Lung (tissue), 12 donors: ENCODE data around the gene SOX5. TPM values are rescaled to one million over a fixed set of nuclear protein-coding genes. Genes with fewer than 3 reads are reported as not detected.
A peak's percentile ranks its signal among the peaks of the same experiment; 100 is the strongest.

Source experiments
- ATAC-seq: fragments of 200-7000 bp; cut with Tn5 transposase; one replicate; pipeline ENCODE4 v1.9.1; 2020; ENCODE audit warnings: moderate number of reproducible peaks; ENCODE audit not compliant: insufficient read depth, low FRiP score
- DNase-seq, 3 donors: peaks; one replicate each; pipeline ENCODE4 v3.0.0-alpha.2; 2013 to 2017
- H3K27ac ChIP-seq, 2 donors: one replicate each; pipeline ENCODE4 v1.5.1; 2013; ENCODE audit warnings: mild to moderate bottlenecking in 2 of 2, moderate library complexity in 2 of 2, control low read depth in 1 of 2, inconsistent platforms in 1 of 2, low read depth in 1 of 2, low read length in 1 of 2
- H3K27me3 ChIP-seq, 3 donors: one replicate each; pipeline ENCODE4 v1.5.1; 2013; ENCODE audit warnings: low read length in 2 of 3; ENCODE audit not compliant: control insufficient read depth in 3 of 3, insufficient read depth in 3 of 3
- H3K36me3 ChIP-seq, 4 donors: one replicate each; pipeline ENCODE4 v1.5.1; 2013; ENCODE audit warnings: low read length in 4 of 4, mild to moderate bottlenecking in 1 of 4, moderate library complexity in 1 of 4; ENCODE audit not compliant: control insufficient read depth in 4 of 4, insufficient read depth in 4 of 4
- H3K4me1 ChIP-seq, 5 donors: one replicate each; pipeline ENCODE4 v1.5.1; 2013; ENCODE audit warnings: low read length in 5 of 5, mild to moderate bottlenecking in 2 of 5, moderate library complexity in 1 of 5; ENCODE audit not compliant: control insufficient read depth in 5 of 5, insufficient read depth in 5 of 5
- H3K4me3 ChIP-seq: one replicate; pipeline ENCODE4 v1.5.1; 2013; ENCODE audit warnings: mild to moderate bottlenecking, control low read depth, moderate library complexity
- H3K9ac ChIP-seq, 2 donors: one replicate each; pipeline ENCODE4 v1.5.1; 2013; ENCODE audit warnings: low read length in 2 of 2, control low read depth in 1 of 2; ENCODE audit not compliant: insufficient read depth in 1 of 2
- H3K9me3 ChIP-seq, 4 donors: one replicate each; pipeline ENCODE4 v1.5.1; 2013; ENCODE audit warnings: low read length in 3 of 4, mild to moderate bottlenecking in 1 of 4, moderate library complexity in 1 of 4; ENCODE audit not compliant: control insufficient read depth in 4 of 4, insufficient read depth in 3 of 4
- CTCF ChIP-seq: IDR thresholded peaks from 2 replicates; pipeline ENCODE4 v1.5.1; 2012; ENCODE audit warnings: mild to moderate bottlenecking; ENCODE audit errors: control extremely low read depth, extremely low read depth
- WGBS, 2 donors: extraction: QIAGEN DNeasy Blood & Tissue Kit; methylation state at CpG; one replicate each; pipeline ENCODE4 v1.1.7; 2013; 5-methylcytosine and 5-hydroxymethylcytosine counted together
- polyA plus RNA-seq, 2 donors: library from polyadenylated mRNA; stranded (reverse); fragments of 200-250 nt; gene quantifications; one replicate each; pipeline ENCODE4 v1.2.1, GENCODE V29; 2013
- total RNA-seq, 2 donors: library from RNA; depleted of rRNA in 1 of 2; stranded (reverse); fragments of >200 nt in 1 of 2; gene quantifications; one replicate each; pipeline ENCODE4 v1.2.1, GENCODE V29; 2014 to 2021
- donor health status: control.
- donor health status: control.
- donor health status: Bipolar disorder and iron deficiency.
- donor health status: healthy.
- donor health status: DM: yes; HTN: yes; CAD: no.

The SOX5 gene
- total and polyA plus RNA-seq, 4 donors, result 1.0 to 71.4 (median 7.2) TPM

- TF ChIP-seq CTCF, result no peak
- no peaks in the 10 kb centered on the region for H3K4me1 ChIP-seq
- no peak overlapping the region for H3K27ac ChIP-seq
- no peak overlapping the region for H3K9ac ChIP-seq
- no peaks in the 10 kb centered on the region for H3K36me3 ChIP-seq
- WGBS, 2 donors, result 40 to 54% methylated on average over 5 of the region's 5 CpGs
- ATAC-seq (no peak), DNase-seq (peak in 2 of 3 donors; percentile 15 to 17)
- H3K9me3 ChIP-seq, result peaks cover 0 to 2% (median 0%) of the 10 kb centered on the region in 4 donors
- no peak overlapping the region for H3K4me3 ChIP-seq
- H3K27me3 ChIP-seq, result no peaks in the 10 kb centered on the region
Observed at GRCh38 chr12:23895792-23896218, 53.7 kb downstream of the SOX5 start.

- Histone ChIP-seq H3K4me1 (no peaks in the 10 kb centered on the region), H3K27ac (no peak overlapping the region), H3K36me3 (peaks cover 0 to 2% (median 0%) of the 10 kb centered on the region in 4 donors), H3K9me3 (peaks cover 0 to 2% (median 0%) of the 10 kb centered on the region in 4 donors), H3K4me3 (no peak overlapping the region), H3K27me3 (no peaks in the 10 kb centered on the region), H3K9ac (no peak overlapping the region)
- ATAC-seq (no peak), DNase-seq (no peak)
- 80 to 91% methylated on average over 1 of the region's 1 CpG for WGBS, 2 donors
- no peak for TF ChIP-seq CTCF
Observed at GRCh38 chr12:23893611-23894010, 55.9 kb downstream of the SOX5 start.

GRCh38 chr12:23891115-23891514, 58.4 kb downstream of the SOX5 start:
- peaks cover 0 to 3% (median 0%) of the 10 kb centered on the region in 5 donors for H3K4me1 ChIP-seq
- no peaks in the 10 kb centered on the region for H3K27me3 ChIP-seq
- no peak for TF ChIP-seq CTCF
- no peak overlapping the region for H3K4me3 ChIP-seq
- H3K27ac ChIP-seq, result no peak overlapping the region
- no peak overlapping the region for H3K9ac ChIP-seq
- WGBS, 2 donors, result 82 to 85% methylated on average over 3 of the region's 3 CpGs
- peaks cover 0 to 2% (median 0%) of the 10 kb centered on the region in 4 donors for H3K9me3 ChIP-seq
- DNase-seq (no peak), ATAC-seq (no peak)
- H3K36me3 ChIP-seq, result peaks cover 0 to 2% (median 0%) of the 10 kb centered on the region in 4 donors

- ATAC-seq, result no peak
Observed at GRCh38 chr12:23889069-23889440, 60.4 kb downstream of the SOX5 start.

More at GRCh38 chr12:23889069-23889440, 60.4 kb downstream of the SOX5 start:
- no peak for TF ChIP-seq CTCF
- no peak overlapping the region for H3K9ac ChIP-seq
- no peak overlapping the region for H3K4me3 ChIP-seq
- DNase-seq, result no peak
- no peaks in the 10 kb centered on the region for H3K9me3 ChIP-seq
- H3K36me3 ChIP-seq, result peaks cover 0 to 2% (median 0%) of the 10 kb centered on the region in 4 donors
- 84 to 85% methylated on average over 4 of the region's 4 CpGs for WGBS, 2 donors
- no peaks in the 10 kb centered on the region for H3K27me3 ChIP-seq
- no peak overlapping the region for H3K27ac ChIP-seq
- H3K4me1 ChIP-seq, result peaks cover 0 to 12% (median 0%) of the 10 kb centered on the region in 5 donors
